DLD1 (cell line): ENCODE measurements around the gene EYA4.

Source experiments
- in situ Hi-C: cut with HindIII; loops from 2 replicates; pipeline ENCODE4 v1.10.0; 2017; ENCODE audit warnings: low sequenced_read_pairs

EYA4 gene

GRCh38 chr6:133435065-133435728 lies 194.0 kb downstream of the EYA4 start:
- in situ Hi-C loops = no loop called here

GRCh38 chr6:133436652-133437051 lies 195.5 kb downstream of the EYA4 start:
- in situ Hi-C loops = no loop called here

DNA sequence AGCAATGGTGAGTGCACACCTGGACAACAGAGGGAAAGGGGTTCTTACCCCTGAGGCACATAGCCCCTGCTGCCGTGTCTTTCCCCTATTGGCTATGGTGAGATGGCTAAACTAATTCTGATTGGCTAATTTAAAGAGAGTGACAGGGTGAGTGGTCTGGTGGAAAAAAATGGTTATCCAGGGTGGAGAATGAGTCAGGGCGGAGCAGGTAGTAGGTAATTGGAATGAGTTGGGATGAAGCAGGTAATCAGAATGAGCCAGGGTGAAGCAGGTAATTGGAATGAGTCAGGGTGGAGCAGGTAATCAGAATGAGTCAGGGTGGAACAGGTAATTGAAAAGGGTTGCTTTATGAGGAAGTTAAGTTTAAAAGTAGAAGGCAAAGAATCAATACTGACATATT lies 200.3 kb downstream of the EYA4 start:
- in situ Hi-C loops = no loop called here

- in situ Hi-C loops = no loop called here
These were observed 205.6 kb downstream of the EYA4 start for GRCh38 chr6:133446789-133447188.

DNA sequence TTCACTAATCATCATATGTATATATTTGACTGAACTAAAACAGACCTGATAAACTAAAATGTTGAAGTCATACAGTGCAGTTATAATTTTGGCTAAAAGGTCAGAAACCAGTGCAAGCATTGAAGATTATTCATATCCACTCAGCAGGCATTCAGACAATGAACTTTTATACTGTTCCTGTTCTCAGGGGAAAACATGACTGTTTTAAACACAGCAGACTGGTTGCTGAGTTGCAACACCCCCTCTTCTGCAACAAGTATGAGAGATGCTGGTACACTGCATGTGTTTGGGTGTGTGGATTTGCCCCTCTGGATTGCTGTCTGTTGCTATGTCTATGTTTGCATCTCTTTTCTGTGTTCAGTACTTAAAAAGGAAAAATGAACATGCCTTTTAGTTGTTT lies 206.8 kb downstream of the EYA4 start:
- in situ Hi-C loops = no loop called here

- in situ Hi-C loops = no loop called here
These were observed 215.3 kb downstream of the EYA4 start for GRCh38 chr6:133456439-133456838.

- in situ Hi-C loops = no loop called here
These were observed 215.8 kb downstream of the EYA4 start for GRCh38 chr6:133456944-133457343.

DNA sequence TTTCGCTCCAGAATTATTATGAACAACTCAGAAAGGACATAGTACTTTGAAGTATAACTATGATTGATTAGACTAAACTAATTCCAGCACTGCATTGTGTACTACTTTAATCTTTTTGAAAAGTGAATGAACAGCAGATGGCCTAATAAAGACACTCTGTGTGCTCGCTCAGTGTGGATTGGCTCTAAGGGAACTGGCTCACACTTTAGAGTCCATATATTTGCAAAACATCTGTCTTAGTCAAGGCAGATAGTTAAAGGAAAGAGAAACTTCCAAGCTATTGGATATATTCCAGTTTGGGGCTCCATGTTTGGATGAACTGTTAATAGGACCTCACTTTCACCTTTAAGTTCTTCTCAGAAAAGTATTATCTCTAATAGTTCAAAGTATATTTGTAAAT lies 218.9 kb downstream of the EYA4 start:
- in situ Hi-C loops = no loop called here

DNA sequence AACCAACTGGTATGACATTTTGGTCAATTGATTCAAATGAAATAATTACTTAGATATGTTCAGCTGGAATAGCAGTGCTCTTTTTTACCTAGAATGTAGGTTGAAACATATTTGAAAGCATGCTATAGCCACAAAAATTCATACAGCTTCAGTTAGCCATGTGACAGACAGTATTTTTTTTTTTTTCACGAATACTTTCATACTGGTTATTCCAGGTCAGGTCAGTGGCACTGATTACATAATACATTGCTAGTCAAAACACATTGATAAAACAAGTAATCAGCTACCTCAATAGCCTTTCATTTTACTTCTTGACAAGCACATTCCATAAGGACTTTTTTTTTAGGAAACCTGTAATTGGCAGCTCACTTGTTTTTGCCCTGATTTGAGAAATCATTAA lies 222.6 kb downstream of the EYA4 start:
- in situ Hi-C loops = no loop called here

GRCh38 chr6:133466680-133467079 lies 225.5 kb downstream of the EYA4 start:
- in situ Hi-C loops = no loop called here

GRCh38 chr6:133467231-133467981 lies 226.2 kb downstream of the EYA4 start:
- in situ Hi-C loops = no loop called here

- in situ Hi-C loops = no loop called here
These were observed 226.8 kb downstream of the EYA4 start for GRCh38 chr6:133467982-133468380.

DNA sequence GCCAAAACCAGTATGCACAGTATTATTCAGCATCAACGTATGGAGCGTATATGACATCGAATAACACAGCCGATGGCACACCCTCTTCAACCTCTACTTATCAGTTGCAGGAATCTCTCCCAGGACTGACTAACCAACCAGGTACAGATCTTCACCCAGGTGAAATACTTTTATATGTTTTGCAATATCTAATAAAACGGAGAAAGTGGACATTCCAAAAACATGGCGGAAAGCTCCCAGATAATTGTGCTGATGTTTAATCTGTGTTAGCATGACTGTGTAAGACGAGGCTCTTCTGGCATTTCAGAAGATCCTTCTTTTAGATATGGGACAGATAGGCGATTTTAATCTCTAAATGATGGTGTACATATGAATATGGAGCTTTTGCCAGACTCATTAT lies 227.4 kb downstream of the EYA4 start:
- in situ Hi-C loops = no loop called here

DNA sequence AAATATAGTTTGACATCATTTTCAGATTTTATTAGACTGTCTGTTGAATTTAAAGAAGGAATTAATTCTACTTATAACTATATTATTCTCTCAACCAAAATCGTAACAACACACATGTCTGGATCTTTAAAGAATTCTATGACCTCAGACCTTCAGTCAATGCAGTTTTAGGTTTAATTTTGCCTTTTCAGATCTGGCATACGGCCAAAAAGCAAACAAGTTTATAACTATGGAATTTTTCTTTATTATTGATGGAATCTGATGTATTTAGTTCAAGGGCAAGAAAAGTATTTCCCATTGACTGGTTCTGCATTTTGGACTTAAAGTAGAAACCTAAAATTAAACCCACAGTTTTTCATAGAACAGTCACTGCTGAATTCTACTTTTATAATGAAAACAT lies 233.4 kb downstream of the EYA4 start:
- in situ Hi-C loops = no loop called here

DNA sequence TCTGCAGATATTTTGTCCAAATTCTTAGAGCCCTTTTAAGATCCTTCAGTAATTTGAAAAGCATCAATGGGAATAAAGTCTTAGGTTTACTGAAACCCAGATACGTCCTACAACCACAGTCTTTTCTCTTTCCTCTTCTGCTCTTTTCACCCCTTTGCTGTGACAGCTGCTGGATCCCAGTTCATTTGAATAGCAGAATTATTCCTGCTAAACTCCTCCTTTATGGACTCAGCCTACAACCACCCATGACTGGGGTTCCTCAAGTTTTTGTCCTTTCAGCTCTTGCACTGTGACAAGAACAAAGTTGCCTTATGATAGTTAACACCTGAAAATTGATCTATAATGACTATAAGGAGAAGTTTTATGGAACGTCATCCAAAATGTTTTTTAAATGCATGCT lies 237.5 kb downstream of the EYA4 start:
- in situ Hi-C loops = no loop called here

GRCh38 chr6:133487174-133487573 lies 246.0 kb downstream of the EYA4 start:
- in situ Hi-C loops = no loop called here

- in situ Hi-C loops = no loop called here
These were observed 254.2 kb downstream of the EYA4 start for GRCh38 chr6:133495205-133495903.

- in situ Hi-C loops = no loop called here
These were observed 258.5 kb downstream of the EYA4 start for GRCh38 chr6:133499662-133500061.

DNA sequence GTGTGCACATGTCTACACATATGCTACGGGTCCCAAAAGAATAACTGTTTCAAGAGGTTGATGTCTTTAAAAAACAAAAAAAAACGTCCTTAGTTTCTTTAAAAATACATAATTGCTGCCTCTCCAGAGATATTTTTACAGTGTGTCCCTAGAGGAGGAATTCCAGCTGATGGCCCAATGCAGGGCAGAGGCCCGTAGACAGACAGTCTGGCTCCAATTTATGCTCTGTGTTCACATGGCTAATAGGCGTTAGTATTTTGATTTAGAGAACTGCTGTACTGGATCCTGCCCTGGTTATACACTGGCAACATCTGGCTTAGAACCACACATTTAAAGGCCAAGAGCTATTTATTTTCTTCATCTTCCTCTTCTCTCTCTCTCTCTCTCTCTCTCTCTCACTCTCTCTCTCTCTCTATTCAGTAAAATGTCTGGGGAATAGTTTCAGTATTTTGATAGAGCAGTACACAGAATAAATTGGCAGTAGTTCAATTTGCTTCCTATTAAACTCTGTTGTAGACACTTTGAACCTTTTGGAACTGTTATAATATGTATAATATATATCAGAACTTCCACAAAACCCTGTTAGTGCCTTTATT lies 260.6 kb downstream of the EYA4 start:
- in situ Hi-C loops = no loop called here

DNA sequence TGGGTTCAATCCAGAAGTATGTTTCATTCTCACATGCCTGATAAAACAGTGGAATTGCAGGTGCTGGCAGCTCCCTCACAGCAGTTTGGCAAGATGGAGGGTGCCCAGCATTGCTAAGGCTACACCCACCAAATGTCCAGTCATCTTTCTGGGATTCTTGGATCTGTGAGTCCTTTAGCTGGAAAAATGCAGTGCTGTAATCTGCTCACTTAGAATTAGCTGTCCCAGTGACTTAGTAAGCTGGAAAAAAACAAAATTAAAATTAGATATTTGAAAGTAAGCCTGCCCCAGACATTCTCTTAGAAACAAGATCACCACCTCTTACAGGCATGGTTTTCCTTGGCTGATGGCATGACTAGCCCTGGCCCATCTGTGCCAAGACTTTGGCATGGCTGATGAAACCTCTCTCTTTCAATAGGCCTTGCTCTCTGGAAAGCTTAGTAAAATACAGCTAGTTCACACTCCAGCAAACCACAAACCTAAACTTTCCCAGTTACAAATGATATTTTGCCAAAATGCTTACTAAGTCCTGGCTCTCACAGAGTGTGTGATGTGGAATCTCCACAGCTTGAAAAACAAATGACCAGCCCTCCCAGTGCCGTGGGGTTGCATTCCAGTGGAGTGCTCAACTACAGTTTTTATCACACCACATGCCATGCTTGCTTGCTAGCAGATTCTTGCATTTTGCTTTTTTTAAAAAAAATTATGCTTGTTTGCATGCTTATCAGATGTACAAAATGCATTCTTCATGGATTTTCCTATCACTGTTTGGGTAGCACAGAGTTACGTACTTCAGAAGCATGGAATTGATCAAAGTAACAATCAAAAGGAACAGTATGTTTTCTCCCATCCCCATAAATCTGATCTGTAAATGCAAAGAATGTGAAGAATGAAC lies 261.5 kb downstream of the EYA4 start:
- in situ Hi-C loops = no loop called here

GRCh38 chr6:133503336-133503729 lies 262.2 kb downstream of the EYA4 start:
- in situ Hi-C loops = no loop called here
